GM12878 (cell line): ENCODE measurements around the gene MSLN. TPM values are rescaled to one million over a fixed set of nuclear protein-coding genes. Genes with fewer than 3 reads are reported as not detected.
A peak's percentile ranks its signal among the peaks of the same experiment; 100 is the strongest.

ENCODE experiments used
- ATF2 ChIP-seq: IDR thresholded peaks from 2 replicates; pipeline ENCODE4 v1.6.1; 2012; ENCODE audit warnings: low read length, inconsistent platforms
- ATF3 ChIP-seq: IDR thresholded peaks from 2 replicates; pipeline ENCODE4 v1.6.1; 2011; ENCODE audit warnings: low read depth, mild to moderate bottlenecking, low read length, moderate library complexity, borderline replicate concordance; ENCODE audit errors: extremely low read depth
- BCLAF1 ChIP-seq: fragments of 450-650 bp; IDR thresholded peaks from 2 replicates; pipeline ENCODE4 v1.6.1; 2017; ENCODE audit warnings: antibody characterized with exemption, mild to moderate bottlenecking, moderate library complexity
- CBX5 ChIP-seq: sonication (generic); IDR thresholded peaks from 2 replicates; pipeline ENCODE4 v1.6.1; 2016; ENCODE audit warnings: low read depth, moderate library complexity, mild to moderate bottlenecking, inconsistent platforms
- CHD1 ChIP-seq: IDR thresholded peaks from 2 replicates; pipeline ENCODE4 v1.6.1; 2012; ENCODE audit warnings: low read depth, low read length, improper control_type of control experiment
- CUX1 ChIP-seq: IDR thresholded peaks from 2 replicates; pipeline ENCODE4 v1.6.1; 2012; ENCODE audit warnings: improper control_type of control experiment, low read depth, low read length; ENCODE audit not compliant: insufficient replicate concordance
- FOXK2 ChIP-seq: fragments of 450-650 bp; IDR thresholded peaks from 2 replicates; pipeline ENCODE4 v1.6.1; 2017; ENCODE audit warnings: mild to moderate bottlenecking, moderate library complexity
- MYC ChIP-seq: IDR thresholded peaks from 2 replicates; pipeline ENCODE4 v1.6.1; 2011; ENCODE audit warnings: mild to moderate bottlenecking, low read length, moderate library complexity, inconsistent platforms; ENCODE audit not compliant: insufficient read depth, insufficient replicate concordance, insufficient read length, severe bottlenecking
- NBN ChIP-seq: fragments of 450-650 bp; IDR thresholded peaks from 2 replicates; pipeline ENCODE4 v1.6.1; 2016
- NRF1 ChIP-seq: conservative IDR thresholded peaks from 2 replicates; pipeline ENCODE4 v1.6.1; 2011; ENCODE audit warnings: mild to moderate bottlenecking, low read depth, low read length, improper control_type of control experiment
- SRF ChIP-seq, 2 experiments: IDR thresholded peaks; 2 replicates each; pipeline ENCODE4 v1.6.1; 2011; ENCODE audit warnings: low read depth in 2 of 2, low read length in 2 of 2, mild to moderate bottlenecking in 1 of 2, moderate library complexity in 1 of 2
- TCF12 ChIP-seq: IDR thresholded peaks from 2 replicates; pipeline ENCODE4 v1.6.1; 2011; ENCODE audit warnings: low read depth, mild to moderate bottlenecking, low read length
- ZBTB11 ChIP-seq: fragments of 450-650 bp; formaldehyde crosslinking; IDR thresholded peaks from 2 replicates; pipeline ENCODE4 v1.5.0; 2022; ENCODE audit warnings: mild to moderate bottlenecking, missing genetic modification characterization
- ZNF207 ChIP-seq: fragments of 450-650 bp; IDR thresholded peaks from 2 replicates; pipeline ENCODE4 v1.6.1; 2014; ENCODE audit warnings: antibody characterized with exemption, mild to moderate bottlenecking, borderline replicate concordance
- ZSCAN29 ChIP-seq: fragments of 450-650 bp; IDR thresholded peaks from 2 replicates; pipeline ENCODE4 v1.6.1; 2017; ENCODE audit warnings: mild to moderate bottlenecking, moderate library complexity
- polyA plus RNA-seq, 11 experiments: library from polyadenylated mRNA; depleted of rRNA in 4 of 11; unstranded in 6 of 11; stranded (reverse) in 5 of 11; fragments of >200 nt; fragmentation: Nextera tagmentation in 4 of 11; fragmentation: Illumina TruSeq in 1 of 11; extraction: Ambion mirVana in 4 of 11; extraction: Trizol in 1 of 11; gene quantifications; 1 replicate in 1 of 11; 2 replicates in 10 of 11; pipeline versions ENCODE4 v1.2.1 to v1.2.3, GENCODE V29; 2011 to 2016; ENCODE audit warnings: inconsistent platforms in 2 of 11, missing spikeins in 2 of 11, low read depth in 1 of 11
- total RNA-seq, 4 experiments: library from RNA; depleted of rRNA in 3 of 4; stranded (reverse); fragments of >200 nt in 3 of 4; fragmentation: Illumina TruSeq in 1 of 4; extraction: Trizol in 1 of 4; gene quantifications; 2 replicates each; pipeline versions ENCODE4 v1.2.1 to v1.2.3, GENCODE V29; 2013 to 2021

MSLN gene
- total and polyA plus RNA-seq, 10 of the 15 experiments (the other 5 are each of a cell fraction or from before 2014, with no cell fraction given): 0.08 TPM; not detected in 9

- no peak for TF ChIP-seq CUX1
- no peak for TF ChIP-seq FOXK2
- TF ChIP-seq MYC: no peak
- TF ChIP-seq ZNF207: no peak
- TF ChIP-seq ZSCAN29: no peak
- peak; percentile 21; the same call in 1 of the 2 replicates for TF ChIP-seq NRF1
- TF ChIP-seq ATF3: no peak
- no peak for TF ChIP-seq NBN
- TF ChIP-seq ZBTB11 (CRISPR knock-in tag): no peak
- no peak for TF ChIP-seq ATF2
- no peak for TF ChIP-seq SRF (IDR thresholded peaks at IDR 0.05; ENCODE audit: low read depth in 2 of 2, low read length in 2 of 2)
- no peak for TF ChIP-seq CBX5
- TF ChIP-seq BCLAF1: no peak
- TF ChIP-seq CHD1: no peak
- 0 out of 2 replicates have a peak, but pooled peaks have one; percentile 3 for TF ChIP-seq TCF12
These were observed 33.9 kb upstream of the MSLN start, which contains the start of the genes CCDC78 and HAGHL (continued) for GRCh38 chr16:726438-727290.
